ENCODE results near the gene DISC1.

Gene DISC1

GRCh38 chr1:231985296-231986023 lies 358.9 kb downstream of the DISC1 start:
- no peak for DNase-seq (ENCODE audit: low spot score)
- TF ChIP-seq, protein P1, sequence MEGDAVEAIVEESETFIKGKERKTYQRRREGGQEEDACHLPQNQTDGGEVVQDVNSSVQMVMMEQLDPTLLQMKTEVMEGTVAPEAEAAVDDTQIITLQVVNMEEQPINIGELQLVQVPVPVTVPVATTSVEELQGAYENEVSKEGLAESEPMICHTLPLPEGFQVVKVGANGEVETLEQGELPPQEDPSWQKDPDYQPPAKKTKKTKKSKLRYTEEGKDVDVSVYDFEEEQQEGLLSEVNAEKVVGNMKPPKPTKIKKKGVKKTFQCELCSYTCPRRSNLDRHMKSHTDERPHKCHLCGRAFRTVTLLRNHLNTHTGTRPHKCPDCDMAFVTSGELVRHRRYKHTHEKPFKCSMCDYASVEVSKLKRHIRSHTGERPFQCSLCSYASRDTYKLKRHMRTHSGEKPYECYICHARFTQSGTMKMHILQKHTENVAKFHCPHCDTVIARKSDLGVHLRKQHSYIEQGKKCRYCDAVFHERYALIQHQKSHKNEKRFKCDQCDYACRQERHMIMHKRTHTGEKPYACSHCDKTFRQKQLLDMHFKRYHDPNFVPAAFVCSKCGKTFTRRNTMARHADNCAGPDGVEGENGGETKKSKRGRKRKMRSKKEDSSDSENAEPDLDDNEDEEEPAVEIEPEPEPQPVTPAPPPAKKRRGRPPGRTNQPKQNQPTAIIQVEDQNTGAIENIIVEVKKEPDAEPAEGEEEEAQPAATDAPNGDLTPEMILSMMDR (IDR thresholded peaks at IDR 0.05; ENCODE audit: extremely low read depth, missing control alignments) = no peak

GRCh38 chr1:231986631-231987336 lies 360.2 kb downstream of the DISC1 start:
- TF ChIP-seq, protein P1 (IDR thresholded peaks at IDR 0.05; ENCODE audit: extremely low read depth, missing control alignments) = no peak
- no peak for DNase-seq (ENCODE audit: low spot score)

DNA sequence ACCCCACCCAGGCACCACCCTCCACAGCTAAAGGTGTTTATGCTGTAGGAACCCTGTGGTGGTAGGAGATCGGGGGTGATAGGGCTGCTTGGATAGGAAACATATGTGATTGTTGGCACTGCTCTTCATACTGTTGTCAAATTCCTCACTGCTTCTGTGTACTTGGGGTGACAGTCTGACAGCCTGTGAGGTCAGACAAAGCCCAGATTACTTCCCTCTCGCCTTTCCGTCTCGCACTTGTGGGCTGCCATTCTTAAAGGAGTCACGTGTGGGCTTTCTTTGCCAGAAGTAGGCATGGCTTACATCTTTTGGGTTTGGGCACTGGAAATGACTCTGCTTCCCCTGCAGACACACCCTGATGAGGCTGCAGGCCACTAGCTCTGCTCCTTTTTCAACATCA lies 363.8 kb downstream of the DISC1 start:
- TF ChIP-seq, protein P1 (IDR thresholded peaks at IDR 0.05; ENCODE audit: extremely low read depth, missing control alignments) = no peak
- no peak for DNase-seq (ENCODE audit: low spot score)

DNA sequence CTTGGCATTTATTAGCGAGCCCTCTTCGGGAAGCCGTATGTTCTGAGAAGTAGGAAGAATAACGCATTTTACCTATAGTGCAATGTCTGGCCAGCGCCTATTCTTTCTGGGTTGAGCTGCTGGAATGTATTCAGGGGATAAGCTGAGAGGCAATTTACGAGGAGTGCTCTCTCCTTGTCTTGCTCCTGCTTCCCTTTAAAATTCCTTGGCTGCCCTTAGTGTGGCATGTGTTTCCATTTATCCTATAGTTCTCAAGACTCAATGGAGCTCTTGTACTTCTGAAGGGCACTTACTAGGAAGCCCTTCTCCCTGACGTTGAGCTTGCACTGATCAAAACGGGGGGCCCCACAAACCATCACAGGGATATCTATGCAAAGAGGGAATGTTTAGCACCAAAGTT lies 364.6 kb downstream of the DISC1 start:
- DNase-seq (ENCODE audit: low spot score) = no peak
- TF ChIP-seq, protein P1 (IDR thresholded peaks at IDR 0.05; ENCODE audit: extremely low read depth, missing control alignments) = no peak

DNA sequence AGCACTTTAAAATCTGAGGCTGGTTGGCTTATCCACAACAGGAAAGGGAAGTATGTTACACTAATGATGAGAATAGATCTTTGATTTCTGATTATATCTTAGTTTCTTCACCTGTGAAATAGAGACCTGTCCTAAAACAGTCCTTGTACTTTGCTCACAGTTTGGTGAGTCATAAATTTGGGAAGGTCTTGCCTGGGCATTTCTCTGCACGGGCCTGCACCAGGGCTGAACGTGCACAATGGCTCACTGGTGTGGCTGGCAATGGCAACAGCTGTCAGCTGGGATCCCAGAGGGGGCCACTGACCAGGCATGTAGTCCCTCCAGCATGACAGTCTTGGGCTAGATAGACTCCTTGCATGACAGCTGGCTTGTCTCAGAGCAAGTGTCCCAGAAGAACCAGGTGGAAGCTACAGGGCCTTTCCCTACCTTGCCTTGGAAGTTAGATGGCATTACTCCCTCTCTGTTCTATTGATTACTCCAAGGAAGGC lies 367.4 kb downstream of the DISC1 start:
- TF ChIP-seq, protein P1 (IDR thresholded peaks at IDR 0.05; ENCODE audit: extremely low read depth, missing control alignments) = no peak

DNA sequence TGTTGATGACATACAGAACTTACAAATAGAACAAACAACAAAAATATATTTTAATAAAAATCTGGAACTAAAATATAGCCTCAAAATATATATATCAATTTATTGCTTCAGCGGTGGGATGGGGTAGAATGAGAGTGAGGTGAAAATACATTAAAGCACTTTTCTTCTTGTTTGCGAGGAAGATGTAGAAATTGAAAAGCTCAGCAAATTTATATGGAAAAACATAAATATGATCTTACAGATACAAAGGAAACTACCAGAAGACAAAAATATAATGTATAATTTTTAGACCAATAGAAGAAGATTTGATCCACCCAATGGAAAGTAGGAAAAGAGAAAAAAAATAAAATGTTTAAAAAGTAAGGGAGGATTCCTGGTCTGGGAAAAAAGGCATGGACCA lies 372.2 kb downstream of the DISC1 start:
- TF ChIP-seq, protein P1 (IDR thresholded peaks at IDR 0.05; ENCODE audit: extremely low read depth, missing control alignments) = no peak
- no peak for DNase-seq (ENCODE audit: low spot score)

More for the DNA sequence above, 367.4 kb downstream of the DISC1 start:
- no peak for DNase-seq (ENCODE audit: low spot score)

DNA sequence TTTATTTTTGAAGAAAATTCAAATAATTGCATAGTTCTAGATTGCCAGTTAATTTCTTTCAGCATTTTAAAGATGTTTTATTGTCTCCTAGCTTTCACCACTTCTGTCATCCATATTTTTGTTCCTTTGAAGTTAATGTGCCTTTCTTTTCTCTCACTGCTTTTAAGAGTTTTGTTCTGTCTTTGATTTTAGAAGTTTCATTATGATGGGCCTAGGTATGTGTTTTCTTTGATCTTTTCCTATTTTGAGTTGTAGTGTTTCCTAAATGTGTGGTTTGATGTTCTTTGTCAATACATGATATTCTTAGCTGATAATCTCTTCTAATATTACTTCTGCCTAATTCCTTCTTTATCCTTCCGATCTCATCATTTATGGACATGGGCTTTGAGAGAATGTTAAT lies 378.7 kb downstream of the DISC1 start:
- DNase-seq (ENCODE audit: low spot score) = no peak
- TF ChIP-seq, protein P1 (IDR thresholded peaks at IDR 0.05; ENCODE audit: extremely low read depth, missing control alignments) = no peak

Measured in GM20000 (cell line).